Dermis blood vessel endothelial cell (primary cell): ENCODE results near the gene ZMAT5. TPM values are rescaled to one million over a fixed set of nuclear protein-coding genes. Genes with fewer than 3 reads are reported as not detected.

ENCODE experiments used
- DNase-seq: peaks from one replicate; pipeline ENCODE4 v3.0.0; 2010
- total RNA-seq: library from RNA; depleted of rRNA; stranded (reverse); fragments of >200 nt; gene quantifications from 2 replicates; pipeline ENCODE4 v1.2.3, GENCODE V29; 2014

ZMAT5 gene
- total RNA-seq = 21.5 and 23.5 TPM in 2 replicates

DNA sequence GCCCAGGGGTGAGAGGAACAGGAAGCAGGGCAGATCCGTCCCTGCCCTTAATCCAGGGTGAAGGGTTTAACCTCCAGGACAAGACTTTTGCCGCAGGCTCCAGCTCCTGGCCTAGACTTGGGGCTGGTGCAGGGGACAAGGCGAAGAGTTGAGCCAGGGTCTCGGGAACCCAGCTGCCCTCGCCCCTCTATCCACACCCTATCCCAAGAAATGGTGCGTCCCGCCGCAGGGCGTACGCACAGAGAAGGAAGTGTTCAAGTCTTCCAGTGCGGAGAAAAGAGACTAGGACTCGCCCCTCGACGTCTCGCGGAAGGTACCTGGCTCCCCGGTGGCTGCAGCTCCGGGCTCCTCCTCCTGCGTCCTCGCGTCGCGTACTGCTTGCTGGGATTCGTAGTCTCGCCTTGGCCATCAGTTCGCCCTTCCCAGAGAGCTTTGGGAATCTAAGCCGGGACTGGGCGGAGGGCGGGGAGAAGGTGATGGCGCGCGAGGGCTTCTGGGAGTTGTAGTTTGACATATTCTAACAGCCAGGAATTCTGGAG lies at the start of gene ZMAT5:
Gene ZMAT5, minus strand, starts transcription at position 376 of the 539 bp plus-strand sequence. CDS start 18,463 bp downstream, outside the sequence.
- DNase-seq = peak; percentile 98

DNA sequence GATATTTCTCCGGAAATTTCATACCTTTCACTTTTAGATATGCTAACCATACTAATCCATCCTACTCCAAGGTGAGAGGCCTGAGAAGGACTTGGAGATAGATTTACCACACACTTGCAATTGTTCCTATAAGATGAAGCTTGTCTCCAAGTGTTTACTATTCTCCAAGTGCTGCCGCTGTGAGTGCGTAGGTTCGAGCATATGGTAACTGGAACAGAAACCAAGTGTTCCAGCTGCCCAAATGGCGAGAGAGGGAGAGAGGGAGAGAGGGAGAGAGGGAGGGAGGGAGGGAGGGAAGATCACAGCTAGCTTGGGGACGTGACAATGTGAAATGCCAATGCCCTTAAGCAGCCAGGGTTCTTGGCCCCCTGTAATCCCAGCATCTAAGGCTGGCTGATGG lies 49.7 kb upstream of the ZMAT5 start:
- no peak for DNase-seq

GRCh38 chr22:29816128-29816527 lies 49.3 kb upstream of the ZMAT5 start:
- no peak for DNase-seq

- DNase-seq = no peak
Observed at GRCh38 chr22:29815580-29815979, 48.8 kb upstream of the ZMAT5 start.

DNA sequence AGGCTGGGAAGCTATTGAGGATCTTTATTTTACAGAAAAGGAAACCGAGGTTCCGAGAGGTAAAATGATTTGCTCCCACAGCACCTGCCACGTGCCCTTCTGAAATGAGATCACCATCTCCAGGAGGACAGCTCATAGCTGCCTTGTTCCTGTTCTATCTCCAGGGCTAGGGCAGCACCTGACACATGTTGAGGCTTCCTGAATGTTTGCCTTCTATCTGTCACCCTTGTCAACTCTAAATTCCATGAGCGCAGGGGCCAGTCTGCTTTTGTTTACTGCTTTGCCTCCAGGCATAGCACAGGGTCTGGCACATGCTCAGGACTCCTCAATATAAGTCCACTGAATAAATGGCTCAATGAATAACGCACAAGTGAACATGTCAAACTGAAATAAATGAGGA lies 47.2 kb upstream of the ZMAT5 start:
- no peak for DNase-seq

GRCh38 chr22:29813563-29813962 lies 46.8 kb upstream of the ZMAT5 start:
- DNase-seq = peak; percentile 52

DNA sequence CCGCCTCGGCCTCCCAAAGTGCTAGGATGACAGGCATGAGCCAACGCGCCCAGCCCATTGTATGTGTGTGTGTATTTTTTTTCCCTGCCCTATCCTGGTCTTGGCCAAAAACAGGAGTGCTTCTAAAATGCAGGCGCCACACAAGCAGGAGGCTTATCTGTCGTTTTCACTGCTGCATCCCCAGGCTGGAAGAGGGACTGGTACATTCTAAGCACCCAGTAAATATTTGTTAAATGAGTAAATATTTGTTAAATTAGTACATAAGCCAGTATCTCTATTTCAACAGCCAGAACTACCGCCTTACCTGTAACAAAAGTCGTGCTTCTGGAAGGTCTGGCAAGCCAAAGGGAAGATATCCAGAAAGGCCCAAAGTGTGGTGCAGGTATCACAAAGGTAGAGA lies 46.3 kb upstream of the ZMAT5 start:
- no peak for DNase-seq

- DNase-seq = no peak
Observed at GRCh38 chr22:29811377-29811776, 44.6 kb upstream of the ZMAT5 start.

DNA sequence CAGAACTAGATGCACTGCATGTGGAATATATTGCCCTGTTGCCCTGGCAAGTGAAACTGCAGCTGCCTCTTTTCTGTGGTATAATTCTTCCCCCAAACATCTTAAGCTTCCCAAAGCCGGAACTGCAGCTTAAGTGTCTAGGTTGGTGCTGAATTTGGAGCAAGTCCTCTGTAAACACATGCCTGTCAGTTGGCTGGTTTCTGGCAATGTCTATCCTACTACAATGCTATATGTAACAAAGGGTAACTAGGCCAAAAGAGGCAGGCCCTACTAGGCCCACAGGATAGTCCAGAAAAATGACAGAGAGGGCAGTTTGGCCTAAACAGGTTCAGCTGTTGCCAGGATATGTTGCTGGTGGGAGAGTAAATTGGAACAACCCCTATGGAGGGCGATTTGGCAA lies 43.4 kb upstream of the ZMAT5 start:
- no peak for DNase-seq

GRCh38 chr22:29806196-29806595 lies 39.4 kb upstream of the ZMAT5 start:
- DNase-seq = no peak

DNA sequence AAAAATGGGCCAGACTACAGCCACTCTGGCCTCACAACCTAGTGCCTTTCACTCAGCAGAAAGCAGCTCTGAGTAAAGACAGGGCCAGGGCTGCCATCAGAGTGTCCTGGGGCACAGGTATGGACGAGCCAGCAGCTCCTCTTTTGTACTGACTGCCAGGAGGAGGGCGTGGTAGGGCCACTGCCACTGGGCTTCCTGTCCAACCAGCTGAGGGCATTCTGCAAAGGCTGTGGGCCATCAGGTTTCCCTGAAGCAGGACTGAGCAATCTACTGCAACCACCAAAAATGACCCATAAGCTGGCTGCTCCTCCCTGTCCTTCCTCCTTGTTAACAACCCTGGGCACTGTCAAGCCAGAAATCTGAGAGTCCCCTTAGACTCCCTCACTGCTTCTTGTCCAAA lies 38.2 kb upstream of the ZMAT5 start:
- DNase-seq = no peak

DNA sequence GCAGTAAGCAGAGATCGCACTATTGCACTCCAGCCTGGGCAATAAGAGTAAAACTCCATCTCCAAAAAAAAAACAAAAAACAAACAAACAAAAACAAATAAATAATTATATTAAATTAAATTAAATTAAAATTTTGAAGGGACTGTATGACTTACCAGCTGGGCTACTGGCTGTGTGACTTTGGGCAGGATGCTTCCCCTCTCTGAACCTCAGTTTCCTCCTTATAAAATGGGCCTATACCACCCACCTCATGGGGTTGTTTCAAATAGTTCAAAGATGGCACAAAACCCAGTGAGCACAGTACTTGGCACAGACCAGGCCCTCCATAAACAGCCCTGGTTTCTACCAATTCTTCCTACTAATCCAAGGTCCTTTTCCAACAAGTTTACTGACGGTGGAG lies 36.4 kb upstream of the ZMAT5 start:
- no peak for DNase-seq

DNA sequence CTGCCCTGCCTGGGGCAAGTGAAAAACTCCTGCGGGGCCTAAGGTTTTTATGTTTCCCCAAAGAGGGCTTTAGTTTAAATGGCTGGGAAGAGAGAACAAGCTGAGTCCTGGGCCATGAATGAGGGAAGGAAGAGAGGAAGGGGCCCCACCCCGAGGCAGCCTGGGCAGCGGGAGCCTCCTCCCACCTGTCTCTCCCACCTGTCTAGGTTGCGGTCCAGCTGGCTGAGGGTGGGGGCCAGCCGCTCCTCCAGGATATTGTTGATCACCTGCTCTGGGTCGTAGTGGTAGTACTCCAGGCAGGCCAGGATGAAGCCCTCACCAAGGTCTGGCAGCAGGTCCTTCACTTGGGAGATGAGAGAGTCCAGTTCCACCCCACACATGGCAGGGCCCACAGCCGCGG lies 35.0 kb upstream of the ZMAT5 start:
- no peak for DNase-seq

GRCh38 chr22:29801153-29801552 lies 34.3 kb upstream of the ZMAT5 start:
- no peak for DNase-seq

DNA sequence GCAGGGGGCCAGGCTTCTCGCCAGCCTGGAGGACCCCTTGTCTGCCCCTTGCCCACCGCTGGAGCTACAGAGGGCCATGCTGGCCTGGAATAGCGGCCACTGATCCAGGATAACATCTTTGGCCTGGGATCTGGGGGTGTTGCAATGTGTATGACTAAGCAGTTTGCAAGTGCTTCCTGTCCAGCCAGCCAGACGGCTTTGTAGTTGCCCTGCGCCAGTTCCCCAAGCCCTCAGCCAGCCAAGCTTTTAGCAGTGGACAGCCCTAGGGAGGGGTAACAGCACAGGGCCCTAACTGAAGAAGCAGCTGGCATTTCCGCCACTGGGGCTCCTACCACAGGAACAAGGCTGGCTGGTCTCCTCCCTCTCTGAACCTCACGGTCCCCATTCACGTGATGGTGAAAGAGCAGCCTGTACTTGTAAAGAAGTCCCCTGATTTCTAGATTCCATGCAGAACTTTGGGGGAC lies 32.4 kb upstream of the ZMAT5 start:
- peak; percentile 92 for DNase-seq

GRCh38 chr22:29798801-29799200 lies 32.0 kb upstream of the ZMAT5 start:
- no peak for DNase-seq

- DNase-seq = no peak
Observed at GRCh38 chr22:29798318-29798717, 31.5 kb upstream of the ZMAT5 start.

- DNase-seq = no peak
Observed at GRCh38 chr22:29797351-29797750, 30.5 kb upstream of the ZMAT5 start.

DNA sequence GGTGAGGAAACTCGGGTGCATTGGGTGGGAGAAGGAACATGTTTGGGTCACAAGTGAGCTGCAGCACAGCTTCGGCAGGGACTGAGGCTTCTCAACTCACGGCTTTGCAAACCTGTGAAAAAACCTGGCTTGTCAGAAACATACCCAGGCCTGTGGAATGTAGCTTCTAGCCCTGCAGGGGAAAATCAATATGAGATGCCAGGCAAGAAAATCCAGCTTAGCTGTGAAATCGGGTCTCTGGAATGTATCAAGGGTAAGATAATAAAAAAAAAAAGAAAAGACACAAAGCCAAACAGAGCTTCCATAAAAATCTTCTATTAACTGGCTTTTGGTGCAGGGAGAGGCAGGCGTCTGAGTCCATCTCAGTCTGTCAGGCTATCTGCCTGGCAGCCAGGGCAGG lies 28.9 kb upstream of the ZMAT5 start:
- DNase-seq = no peak

DNA sequence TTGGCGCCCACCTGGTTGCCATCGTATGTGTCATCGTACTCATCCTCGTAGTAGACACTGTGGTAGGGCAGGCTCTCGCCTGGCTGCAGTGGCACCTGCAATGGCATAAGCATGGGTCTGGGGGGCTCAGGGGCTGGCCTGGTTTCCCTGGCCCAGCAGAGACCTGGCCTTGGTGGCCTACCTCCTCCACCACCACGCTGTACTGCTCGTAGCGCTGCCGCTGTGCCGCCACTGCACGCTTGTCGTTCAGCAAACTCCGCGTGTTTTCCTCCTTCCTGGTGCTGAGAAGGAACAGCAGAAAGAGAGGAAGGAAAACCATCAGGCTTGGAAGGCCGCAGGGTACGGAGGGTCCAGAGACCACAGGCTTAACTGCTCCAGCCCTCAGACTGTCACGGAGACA lies 26.6 kb upstream of the ZMAT5 start:
- DNase-seq = no peak

DNA sequence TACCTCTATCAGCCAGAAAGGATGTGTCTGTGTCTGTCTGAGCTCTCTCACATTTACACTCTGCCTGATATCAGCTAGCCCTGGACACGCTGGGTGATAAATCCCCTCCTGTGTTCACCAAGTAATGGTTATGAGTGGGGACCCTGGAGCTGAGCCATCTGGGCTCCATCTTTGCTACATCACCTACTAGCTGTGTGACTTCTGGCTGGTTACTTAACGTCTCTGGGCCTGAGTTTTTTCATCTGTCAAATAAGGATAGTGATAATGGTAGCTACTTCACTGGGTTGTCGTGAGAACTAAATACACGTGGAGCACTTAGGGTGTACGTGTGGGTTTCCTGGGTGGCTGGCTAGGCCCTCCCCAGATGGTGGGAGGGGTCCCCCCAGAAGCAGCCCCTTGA lies 23.3 kb upstream of the ZMAT5 start:
- no peak for DNase-seq

DNA sequence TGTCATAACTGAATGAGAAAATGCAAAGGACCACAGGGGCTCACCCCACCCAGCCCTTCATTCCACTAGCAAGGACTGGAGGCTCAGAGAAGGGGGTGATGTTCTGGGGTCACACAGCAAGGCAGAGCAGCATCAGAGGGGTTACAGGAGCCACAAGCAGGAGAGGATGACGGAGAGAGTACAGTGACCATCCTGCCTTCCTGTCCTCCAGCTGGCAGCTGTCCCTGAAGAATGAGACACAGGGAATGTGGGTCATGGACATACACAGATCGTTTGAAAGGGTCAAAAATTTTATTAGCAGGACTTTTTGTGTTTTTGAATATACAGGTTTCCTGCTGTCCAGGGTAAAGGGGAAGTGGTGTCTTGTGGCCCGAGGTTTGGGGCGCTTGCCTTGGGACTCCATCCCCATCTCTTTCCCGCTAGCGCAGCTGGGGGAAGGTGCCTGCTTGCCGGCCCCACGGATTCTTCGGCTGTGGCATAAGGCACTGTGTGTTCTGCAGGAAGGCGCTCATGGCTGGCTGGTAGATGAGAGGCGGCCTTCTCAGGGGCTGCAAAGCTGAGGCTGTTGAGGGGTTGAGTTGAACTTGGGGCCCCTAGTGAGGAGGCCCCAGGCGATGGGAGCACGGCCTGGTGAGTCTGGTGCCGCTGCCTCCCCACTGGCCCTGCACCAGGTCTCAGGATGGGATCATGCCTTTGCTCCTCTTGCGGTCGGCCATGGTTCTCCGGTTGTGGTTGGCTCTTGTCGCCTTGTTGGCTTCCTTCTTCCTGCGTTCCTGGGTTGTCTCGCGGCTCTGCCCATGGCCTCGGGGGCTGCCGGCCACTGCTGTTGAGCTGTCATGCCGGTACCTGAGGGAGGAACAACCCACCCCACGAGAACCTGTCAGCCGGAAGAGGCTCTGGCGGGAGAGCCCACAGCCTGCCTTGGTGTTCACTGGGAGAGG lies 21.8 kb upstream of the ZMAT5 start:
- DNase-seq = no peak

DNA sequence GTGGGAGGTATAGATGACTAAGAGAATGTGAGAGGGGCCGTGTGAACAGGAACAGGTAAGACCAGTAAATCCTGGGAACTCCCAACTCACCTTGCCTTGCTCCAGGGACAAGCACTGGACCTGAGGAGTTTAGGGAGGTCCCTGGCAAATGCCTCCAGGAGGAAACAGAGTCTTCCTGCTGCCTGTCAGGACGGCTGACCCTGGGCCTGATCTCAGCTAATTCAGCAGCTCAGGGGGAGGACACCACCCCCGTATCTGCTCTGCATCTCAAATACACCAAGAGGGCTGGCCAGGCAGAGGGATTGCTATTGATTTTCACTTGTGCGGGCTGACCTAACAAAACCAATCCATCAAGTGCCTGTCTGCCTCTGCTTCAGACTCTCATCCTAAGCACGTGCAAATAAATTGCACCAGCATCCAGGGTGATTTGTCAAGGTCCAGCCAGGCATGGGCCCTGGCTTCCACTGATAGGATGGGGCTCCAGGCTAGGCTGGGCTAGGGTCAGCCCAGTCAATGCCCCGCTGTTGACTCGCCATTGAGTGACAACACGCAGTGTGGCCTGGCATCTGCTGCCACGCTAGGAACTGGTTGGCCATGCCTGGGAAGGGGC lies 20.7 kb upstream of the ZMAT5 start:
- DNase-seq = no peak

DNA sequence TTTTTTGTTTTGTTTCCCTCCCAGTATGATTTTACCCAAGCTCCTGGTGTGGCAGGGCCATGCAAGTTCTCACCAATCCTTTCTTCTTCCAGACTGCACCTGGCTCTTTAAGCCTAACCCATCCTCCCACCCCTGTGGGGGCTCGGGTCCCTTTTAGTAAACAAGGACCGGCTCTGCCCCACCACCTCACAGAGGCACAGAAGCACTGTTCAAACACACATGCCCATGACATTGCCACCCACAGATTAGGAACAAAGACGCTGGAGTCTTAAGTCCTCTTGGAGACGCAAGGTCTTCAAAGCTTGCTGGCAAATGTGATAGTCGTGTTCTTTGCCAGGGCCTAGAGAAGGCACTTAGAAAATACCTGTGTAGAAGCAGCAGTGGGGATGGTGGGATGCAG lies 19.2 kb upstream of the ZMAT5 start:
- no peak for DNase-seq
